ENCODE measurements around the gene IGSF3.
A peak's percentile ranks its signal among the peaks of the same experiment; 100 is the strongest.

GRCh38 chr1:116531917-116532316 lies 135.6 kb downstream of the IGSF3 start:
- TF ChIP-seq, protein P1, sequence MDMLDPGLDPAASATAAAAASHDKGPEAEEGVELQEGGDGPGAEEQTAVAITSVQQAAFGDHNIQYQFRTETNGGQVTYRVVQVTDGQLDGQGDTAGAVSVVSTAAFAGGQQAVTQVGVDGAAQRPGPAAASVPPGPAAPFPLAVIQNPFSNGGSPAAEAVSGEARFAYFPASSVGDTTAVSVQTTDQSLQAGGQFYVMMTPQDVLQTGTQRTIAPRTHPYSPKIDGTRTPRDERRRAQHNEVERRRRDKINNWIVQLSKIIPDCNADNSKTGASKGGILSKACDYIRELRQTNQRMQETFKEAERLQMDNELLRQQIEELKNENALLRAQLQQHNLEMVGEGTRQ (IDR thresholded peaks at IDR 0.05; ENCODE audit: low read length), result no peak
- TF ChIP-seq POLR2AphosphoS5 (IDR thresholded peaks at IDR 0.05; ENCODE audit: low read depth, low read length) (no peak), TCF12 (IDR thresholded peaks at IDR 0.05; ENCODE audit: low read depth, low read length) (no peak), TAF7 (optimal IDR thresholded peaks at IDR 0.05; ENCODE audit: borderline replicate concordance, low read depth, low read length) (no peak), MAX (IDR thresholded peaks at IDR 0.05) (no peak), NRF1 (IDR thresholded peaks at IDR 0.05; ENCODE audit: low read depth, low read length) (no peak), POLR2A (IDR thresholded peaks at IDR 0.05; ENCODE audit: control extremely low read depth in 1 of 2, low read depth in 2 of 2, low read length in 2 of 2) (no peak), CBX8 (IDR thresholded peaks at IDR 0.05; ENCODE audit: borderline replicate concordance, low read depth, low read length) (no peak), HDAC6 (IDR thresholded peaks at IDR 0.05; ENCODE audit: low read depth, low read length) (no peak), CTCF (IDR thresholded peaks at IDR 0.05; ENCODE audit: control extremely low read depth in 1 of 3, insufficient read depth in 1 of 3, low read depth in 1 of 3, low read length in 3 of 3) (peak in 2 of 3 experiments; percentile 5 to 17; a peak in 2 of 4 replicates), TAF1 (IDR thresholded peaks at IDR 0.05; ENCODE audit: low read depth, low read length) (no peak), ATF2 (IDR thresholded peaks at IDR 0.05; ENCODE audit: low read length) (no peak), POU5F1 (IDR thresholded peaks at IDR 0.05; ENCODE audit: low read depth, low read length) (no peak)

Measured in H1 (cell line).